ENCODE results near the gene CCDC174. TPM values are rescaled to one million over a fixed set of nuclear protein-coding genes. Genes with fewer than 3 reads are reported as not detected.

CCDC174 gene
- total and polyA plus RNA-seq, 10 of the 15 experiments (the other 5 are each of a cell fraction or from before 2014, with no cell fraction given) = 11.6 to 31.3 (median 19.1) TPM

- no peak for TF ChIP-seq SMC3 (IDR thresholded peaks at IDR 0.05; ENCODE audit: borderline replicate concordance, low read length)
- no peak for TF ChIP-seq GABPA (IDR thresholded peaks at IDR 0.05; ENCODE audit: low read depth)
- no peak for TF ChIP-seq CUX1 (IDR thresholded peaks at IDR 0.05; ENCODE audit: insufficient replicate concordance, low read depth, low read length)
- 0 out of 2 replicates have a peak, but pooled peaks have one; percentile 10 for TF ChIP-seq MTA3 (IDR thresholded peaks at IDR 0.05; ENCODE audit: borderline replicate concordance, low read length)
- no peak for TF ChIP-seq SIX5 (IDR thresholded peaks at IDR 0.05; ENCODE audit: low read depth, low read length, severe bottlenecking)
- no peak for TF ChIP-seq NFYB (IDR thresholded peaks at IDR 0.05; ENCODE audit: insufficient read depth, low read depth, low read length)
- TF ChIP-seq YY1 (IDR thresholded peaks at IDR 0.05; ENCODE audit: low read depth, low read length) = no peak
- TF ChIP-seq IRF5 (IDR thresholded peaks at IDR 0.05; ENCODE audit: borderline replicate concordance) = no peak
- no peak; the same call in 1 of the 2 replicates for TF ChIP-seq SPI1 (IDR thresholded peaks at IDR 0.05; ENCODE audit: borderline replicate concordance, insufficient read depth, low read depth, low read length)
- TF ChIP-seq ETV6 (conservative IDR thresholded peaks at IDR 0.05 in 1 of 2, IDR thresholded peaks at IDR 0.05 in 1 of 2; ENCODE audit: borderline replicate concordance in 1 of 2, low read depth in 1 of 2) = no peak
- peak; percentile 38 to 49; a peak in 1 of 4 replicates for TF ChIP-seq BHLHE40 (IDR thresholded peaks at IDR 0.05; ENCODE audit: borderline replicate concordance in 1 of 2, low read depth in 2 of 2, low read length in 1 of 2)
- TF ChIP-seq CREB1 (IDR thresholded peaks at IDR 0.05; ENCODE audit: low read depth) = 0 out of 2 replicates have a peak, but pooled peaks have one; percentile 14
- TF ChIP-seq JUNB (IDR thresholded peaks at IDR 0.05) = 0 out of 2 replicates have a peak, but pooled peaks have one; percentile 6
- TF ChIP-seq NR2C1 (IDR thresholded peaks at IDR 0.05) = no peak
- TF ChIP-seq USF1 (IDR thresholded peaks at IDR 0.05; ENCODE audit: borderline replicate concordance, extremely low read length, insufficient read depth, low read depth, low read length) = no peak
- no peak for TF ChIP-seq GATAD2B (conservative IDR thresholded peaks at IDR 0.05; ENCODE audit: low read depth)
- peak; percentile 48; the same call in 1 of the 2 replicates for TF ChIP-seq MEF2A (IDR thresholded peaks at IDR 0.05; ENCODE audit: insufficient read depth, low read depth, low read length)
- no peak for TF ChIP-seq HDAC2 (IDR thresholded peaks at IDR 0.05)
- TF ChIP-seq RAD51 (IDR thresholded peaks at IDR 0.05) = no peak
- peak; percentile 29; the same call in 1 of the 2 replicates for TF ChIP-seq PML (IDR thresholded peaks at IDR 0.05; ENCODE audit: low read length)
- no peak for TF ChIP-seq SREBF1 (IDR thresholded peaks at IDR 0.05; ENCODE audit: low read length)
- TF ChIP-seq BCL3 (IDR thresholded peaks at IDR 0.05; ENCODE audit: borderline replicate concordance, insufficient read depth, low read depth, low read length, poor library complexity, severe bottlenecking) = no peak
These were observed 37.0 kb downstream of the CCDC174 start (continued) for GRCh38 chr3:14688525-14688924.
